Mesenchymal stem cell (in vitro differentiated cells and primary cell): ENCODE results near the gene RRP1.

Experiments used
- DNase-seq: peaks from one replicate; pipeline ENCODE4 v3.0.0-alpha.2; 2013
- H2AFZ ChIP-seq: one replicate; pipeline ENCODE4 v1.6.1; 2013; ENCODE audit warnings: low read depth, mild to moderate bottlenecking, control low read depth, inconsistent platforms, low read length, moderate library complexity
- H2AK5ac ChIP-seq: 2 replicates; pipeline ENCODE4 v1.6.1; 2013; ENCODE audit warnings: low read length, moderate library complexity, mild to moderate bottlenecking, inconsistent platforms; ENCODE audit not compliant: severe bottlenecking
- H2BK120ac ChIP-seq: one replicate; pipeline ENCODE4 v1.6.1; 2013; ENCODE audit warnings: low read depth, mild to moderate bottlenecking, inconsistent platforms, low read length, moderate library complexity
- H2BK12ac ChIP-seq, 2 experiments: one replicate each; pipeline ENCODE4 v1.6.1; 2013; ENCODE audit warnings: inconsistent platforms in 2 of 2, low read length in 2 of 2, mild to moderate bottlenecking in 2 of 2, moderate library complexity in 2 of 2, control low read depth in 1 of 2
- H2BK15ac ChIP-seq: one replicate; pipeline ENCODE4 v1.6.1; 2013; ENCODE audit warnings: mild to moderate bottlenecking, low read depth, inconsistent platforms; ENCODE audit not compliant: poor library complexity, severe bottlenecking
- H2BK5ac ChIP-seq: 2 replicates; pipeline ENCODE4 v1.6.1; 2013; ENCODE audit warnings: low read depth, mild to moderate bottlenecking, low read length, control low read depth, inconsistent platforms; ENCODE audit not compliant: poor library complexity, severe bottlenecking
- H3K14ac ChIP-seq, 2 experiments: one replicate each; pipeline ENCODE4 v1.6.1; 2013; ENCODE audit warnings: inconsistent platforms in 2 of 2, low read length in 2 of 2, control low read depth in 1 of 2, mild to moderate bottlenecking in 1 of 2, moderate library complexity in 1 of 2
- H3K18ac ChIP-seq, 2 experiments: one replicate each; pipeline ENCODE4 v1.6.1; 2013; ENCODE audit warnings: inconsistent platforms in 2 of 2, low read length in 2 of 2, control low read depth in 1 of 2, low read depth in 1 of 2, mild to moderate bottlenecking in 1 of 2
- H3K23ac ChIP-seq, 2 experiments: one replicate each; pipeline ENCODE4 v1.6.1; 2013; ENCODE audit warnings: inconsistent platforms in 2 of 2, low read length in 2 of 2, mild to moderate bottlenecking in 2 of 2, moderate library complexity in 2 of 2, control low read depth in 1 of 2
- H3K27ac ChIP-seq: 2 replicates; pipeline ENCODE4 v1.5.1; 2013; ENCODE audit warnings: mild to moderate bottlenecking, moderate library complexity, low read length, control low read depth, inconsistent platforms; ENCODE audit not compliant: poor library complexity, severe bottlenecking
- H3K27me3 ChIP-seq, 2 experiments: 2 replicates each; pipeline versions ENCODE4 v1.6.1 to v1.7.0; 2013; ENCODE audit warnings: low read length in 2 of 2, mild to moderate bottlenecking in 2 of 2, moderate library complexity in 2 of 2, control low read depth in 1 of 2, inconsistent platforms in 1 of 2; ENCODE audit not compliant: control insufficient read depth in 1 of 2, insufficient read depth in 1 of 2
- H3K36me3 ChIP-seq, 2 experiments: 2 replicates each; pipeline versions ENCODE4 v1.6.1 to v1.7.0; 2013; ENCODE audit warnings: low read length in 2 of 2, control low read depth in 1 of 2, inconsistent platforms in 1 of 2, low read depth in 1 of 2, mild to moderate bottlenecking in 1 of 2; ENCODE audit not compliant: insufficient read depth in 2 of 2, control insufficient read depth in 1 of 2
- H3K4ac ChIP-seq, 2 experiments: one replicate each; pipeline ENCODE4 v1.6.1; 2013; ENCODE audit warnings: inconsistent platforms in 2 of 2, low read length in 2 of 2, mild to moderate bottlenecking in 2 of 2, moderate library complexity in 2 of 2, control low read depth in 1 of 2, low read depth in 1 of 2
- H3K4me1 ChIP-seq: 2 replicates; pipeline ENCODE4 v1.6.1; 2013; ENCODE audit warnings: low read depth, low read length, control low read depth; ENCODE audit not compliant: control insufficient read depth, insufficient read depth
- H3K4me2 ChIP-seq: 2 replicates; pipeline ENCODE4 v1.6.1; 2013; ENCODE audit warnings: low read length, mild to moderate bottlenecking, inconsistent platforms; ENCODE audit not compliant: poor library complexity, severe bottlenecking
- H3K4me3 ChIP-seq, 2 experiments: 2 replicates each; pipeline versions ENCODE4 v1.5.1 to v1.7.0; 2013; ENCODE audit warnings: low read length in 2 of 2, mild to moderate bottlenecking in 2 of 2, control low read depth in 1 of 2, low read depth in 1 of 2; ENCODE audit not compliant: insufficient read depth in 1 of 2
- H3K79me1 ChIP-seq: replicated peaks from 2 replicates; pipeline ENCODE4 v1.6.1; 2013; ENCODE audit warnings: mild to moderate bottlenecking, control low read depth, low read length, inconsistent platforms; ENCODE audit not compliant: poor library complexity, severe bottlenecking
- H3K9ac ChIP-seq: 2 replicates; pipeline ENCODE4 v1.7.0; 2013; ENCODE audit warnings: mild to moderate bottlenecking, low read length, moderate library complexity
- H3K9me3 ChIP-seq: 2 replicates; pipeline ENCODE4 v1.7.0; 2013; ENCODE audit warnings: mild to moderate bottlenecking, low read length; ENCODE audit not compliant: control insufficient read depth
- H4K8ac ChIP-seq: one replicate; pipeline ENCODE4 v1.6.1; 2013; ENCODE audit warnings: inconsistent platforms, mild to moderate bottlenecking, low read length, moderate library complexity
- H4K91ac ChIP-seq: one replicate; pipeline ENCODE4 v1.6.1; 2013; ENCODE audit warnings: mild to moderate bottlenecking, low read length, inconsistent platforms
- whole genome bisulfite sequencing: methylation state at CpG from one replicate; pipeline ENCODE4 v1.1.7; 2013; ENCODE audit warnings: mixed read lengths; 5-methylcytosine and 5-hydroxymethylcytosine counted together

The RRP1 gene

GRCh38 chr21:43814215-43815106 is 25.1 kb downstream of the RRP1 start:
- Histone ChIP-seq H3K18ac (no peak overlapping the region), H2AK5ac (no peak overlapping the region), H3K4ac (no peak overlapping the region), H3K14ac (no peak overlapping the region), H2BK120ac (no peak overlapping the region), H3K4me3 (no peak overlapping the region), H3K23ac (no peak overlapping the region), H3K4me2 (no peak overlapping the region), H3K27ac (no peak overlapping the region), H2AFZ (no peak overlapping the region), H4K91ac (no peak overlapping the region), H3K9me3 (peaks cover 10% of the 10 kb centered on the region), H2BK12ac (no peak overlapping the region), H3K27me3 (peaks cover 4 to 25% of the 10 kb centered on the region in 2 experiments), H3K9ac (no peak overlapping the region), H3K79me1 (no peaks in the 10 kb centered on the region), H4K8ac (no peak overlapping the region), H3K4me1 (peaks cover 7% of the 10 kb centered on the region), H2BK5ac (no peak overlapping the region), H2BK15ac (no peak overlapping the region), H3K36me3 (no peaks in the 10 kb centered on the region)
- DNase-seq, result no peak
- 68% methylated on average over 25 of the region's 28 CpGs for WGBS

GRCh38 chr21:43815107-43815613 is 25.8 kb downstream of the RRP1 start:
- Histone ChIP-seq H3K9me3 (peaks cover 10% of the 10 kb centered on the region), H3K27me3 (peaks cover 4 to 25% of the 10 kb centered on the region in 2 experiments), H2AFZ (no peak overlapping the region), H2AK5ac (no peak overlapping the region), H2BK12ac (no peak overlapping the region), H4K8ac (no peak overlapping the region), H3K9ac (no peak overlapping the region), H4K91ac (no peak overlapping the region), H3K4me3 (no peak overlapping the region), H2BK120ac (no peak overlapping the region), H3K4me2 (no peak overlapping the region), H3K4ac (no peak overlapping the region), H2BK5ac (no peak overlapping the region), H3K36me3 (no peaks in the 10 kb centered on the region), H3K27ac (no peak overlapping the region), H3K79me1 (no peaks in the 10 kb centered on the region), H3K14ac (no peak overlapping the region), H3K18ac (no peak overlapping the region), H2BK15ac (no peak overlapping the region), H3K4me1 (peaks cover 7% of the 10 kb centered on the region), H3K23ac (no peak overlapping the region)
- no peak for DNase-seq
- WGBS, result 24% methylated on average over 9 of the region's 27 CpGs

- Histone ChIP-seq H2BK12ac (no peak overlapping the region), H3K27me3 (peaks cover 4 to 24% of the 10 kb centered on the region in 2 experiments), H3K14ac (no peak overlapping the region), H3K4ac (no peak overlapping the region), H3K4me1 (peaks cover 2% of the 10 kb centered on the region), H2BK120ac (no peak overlapping the region), H3K23ac (no peak overlapping the region), H3K36me3 (no peaks in the 10 kb centered on the region), H3K27ac (no peak overlapping the region), H2BK5ac (no peak overlapping the region), H3K79me1 (no peaks in the 10 kb centered on the region), H3K18ac (no peak overlapping the region), H3K4me2 (no peak overlapping the region), H2AK5ac (no peak overlapping the region), H4K8ac (no peak overlapping the region), H2AFZ (no peak overlapping the region), H3K9ac (no peak overlapping the region), H2BK15ac (no peak overlapping the region), H3K4me3 (no peak overlapping the region), H4K91ac (no peak overlapping the region), H3K9me3 (peaks cover 10% of the 10 kb centered on the region)
- 88% methylated on average over 14 of the region's 15 CpGs for WGBS
- DNase-seq, result no peak
Observed at GRCh38 chr21:43815991-43816390, 26.6 kb downstream of the RRP1 start.

- Histone ChIP-seq H2AK5ac (no peak overlapping the region), H3K9ac (no peak overlapping the region), H3K27ac (no peak overlapping the region), H2BK120ac (no peak overlapping the region), H3K14ac (no peak overlapping the region), H3K4me1 (peaks cover 1% of the 10 kb centered on the region), H3K18ac (no peak overlapping the region), H3K36me3 (no peaks in the 10 kb centered on the region), H3K79me1 (no peaks in the 10 kb centered on the region), H3K27me3 (peaks cover 4 to 19% of the 10 kb centered on the region in 2 experiments), H4K8ac (no peak overlapping the region), H3K4ac (no peak overlapping the region), H2AFZ (no peak overlapping the region), H3K9me3 (peaks cover 10% of the 10 kb centered on the region), H4K91ac (no peak overlapping the region), H3K4me3 (no peak overlapping the region), H3K4me2 (no peak overlapping the region), H2BK5ac (no peak overlapping the region), H3K23ac (no peak overlapping the region), H2BK15ac (no peak overlapping the region), H2BK12ac (no peak overlapping the region)
- WGBS, result 81% methylated on average over 14 of the region's 14 CpGs
- no peak for DNase-seq
Observed at GRCh38 chr21:43816611-43817071, 27.3 kb downstream of the RRP1 start.
